GM18526 (cell line): ENCODE results near the gene NUP35.
A peak's percentile ranks its signal among the peaks of the same experiment; 100 is the strongest.

Source experiments
- POLR2A ChIP-seq: IDR thresholded peaks from 3 replicates; pipeline ENCODE4 v1.6.1; 2011; ENCODE audit not compliant: insufficient read length; ENCODE audit errors: extremely low read depth

Gene NUP35

DNA sequence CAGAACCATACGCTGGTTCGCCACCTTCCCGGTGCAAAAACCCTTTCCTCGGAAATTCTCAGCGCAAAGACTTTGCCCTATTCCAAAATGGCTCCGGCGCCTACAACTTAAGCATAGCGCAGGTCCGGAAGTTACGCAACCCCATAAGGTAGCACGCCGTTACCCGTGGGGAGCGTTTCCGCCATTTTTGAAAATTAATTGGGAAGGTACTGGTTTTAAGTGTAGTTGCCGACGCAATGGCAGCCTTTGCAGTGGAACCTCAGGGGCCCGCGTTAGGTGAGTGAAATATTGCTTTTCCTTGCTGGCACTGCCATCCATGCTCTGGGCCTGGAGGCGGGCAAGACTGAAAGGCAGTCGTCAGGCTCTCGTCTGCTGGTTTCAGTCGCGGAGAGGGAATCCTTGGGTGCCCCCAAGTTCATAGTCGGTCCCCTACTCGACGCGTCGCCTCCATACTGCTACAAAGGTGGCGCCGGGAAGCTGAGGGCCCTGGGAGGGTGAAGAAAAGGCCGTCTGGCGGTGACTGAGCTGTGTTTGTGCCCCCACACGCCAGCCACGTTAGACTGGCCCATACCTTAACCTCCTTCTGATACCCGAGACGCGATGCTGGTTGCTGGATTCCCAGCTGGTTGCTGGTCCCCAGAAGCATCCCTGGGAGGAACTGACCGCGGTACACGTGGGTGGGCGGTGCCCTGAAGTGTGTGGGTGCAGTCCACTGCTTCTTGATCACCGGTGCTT is at the start of gene NUP35:
Gene NUP35 (plus strand): TSS at position 222 of the 735 bp plus-strand sequence. CDS start 15 bp downstream, at position 237.
- peak; percentile 24 for TF ChIP-seq POLR2A

DNA sequence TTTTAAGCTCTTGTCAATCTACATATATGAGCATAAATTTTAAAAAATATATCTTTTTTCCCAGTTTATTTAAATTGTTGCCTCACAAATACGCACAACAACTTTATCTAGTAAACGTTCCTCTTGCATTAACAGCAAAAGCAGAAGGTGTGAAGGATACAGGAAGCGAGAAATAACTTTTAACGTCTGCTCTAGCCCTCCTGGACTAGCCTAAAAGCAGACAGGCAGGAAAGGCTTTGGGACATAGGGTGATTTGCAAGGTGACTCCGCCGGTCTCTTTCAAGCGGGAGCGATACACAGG is 46.1 kb upstream of the NUP35 start:
- TF ChIP-seq POLR2A = no peak

DNA sequence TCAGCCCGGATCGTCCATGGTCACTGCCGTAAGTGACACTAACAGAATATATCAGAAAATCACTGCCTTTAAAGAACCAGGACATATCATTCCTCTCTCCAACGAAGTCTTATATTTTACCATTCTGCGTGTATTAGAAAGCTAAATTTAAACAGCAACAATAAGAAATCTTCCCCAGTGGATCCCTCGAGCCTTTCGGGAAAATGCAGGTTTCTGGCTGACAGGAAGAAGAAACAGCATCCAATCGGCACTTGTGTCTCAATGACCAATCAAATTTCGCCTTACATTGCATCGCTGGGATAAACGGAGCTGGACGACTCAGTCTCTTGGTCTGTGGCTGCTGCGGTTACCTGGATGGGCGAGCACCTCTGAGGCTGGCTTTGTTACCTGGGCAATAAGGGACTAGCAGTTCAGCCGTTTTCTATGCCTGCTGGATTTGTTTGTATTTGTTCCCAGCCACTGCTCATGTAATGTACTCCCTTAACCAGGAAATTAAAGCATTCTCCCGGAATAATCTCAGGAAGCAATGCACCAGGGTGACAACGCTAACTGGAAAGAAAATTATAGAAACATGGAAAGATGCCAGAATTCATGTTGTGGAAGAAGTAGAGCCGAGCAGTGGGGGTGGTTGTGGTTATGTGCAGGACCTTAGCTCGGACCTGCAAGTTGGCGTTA is 45.6 kb upstream of the NUP35 start, which contains the start of gene DUSP19:
Gene DUSP19 (plus strand): TSS at position 284 of the 675 bp plus-strand sequence. CDS start 187 bp downstream, at position 471.
- TF ChIP-seq POLR2A = peak; percentile 60

DNA sequence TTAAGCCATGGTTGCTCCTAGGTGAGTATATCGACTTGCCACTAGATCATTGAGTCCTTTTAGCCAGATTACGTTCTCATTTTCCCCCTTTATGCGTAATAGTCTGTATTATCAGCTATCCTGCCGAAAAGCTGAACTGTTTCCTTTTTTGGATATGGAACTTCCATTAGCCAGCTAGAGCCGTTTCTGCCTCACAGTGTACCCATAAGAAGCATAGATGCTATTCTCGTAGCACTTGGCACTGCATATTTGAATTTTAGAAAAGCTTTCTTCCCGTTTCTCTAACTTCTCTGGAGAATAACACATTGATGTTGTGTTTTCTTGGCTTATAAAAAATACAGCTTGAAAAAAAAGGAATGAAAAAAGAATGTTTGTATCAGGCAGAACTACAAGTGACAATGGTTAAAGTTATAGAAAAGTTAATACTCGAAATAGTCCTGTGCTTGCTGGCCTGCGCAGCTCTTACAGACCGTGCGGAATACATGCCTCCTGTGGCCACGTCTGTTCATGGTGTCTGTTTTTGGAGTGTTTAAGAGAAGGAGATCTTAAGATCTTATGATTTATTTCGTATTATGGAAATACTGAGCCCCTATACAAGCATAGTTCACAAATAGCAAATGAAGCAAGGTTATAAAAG is 45.0 kb upstream of the NUP35 start:
- TF ChIP-seq POLR2A = no peak

DNA sequence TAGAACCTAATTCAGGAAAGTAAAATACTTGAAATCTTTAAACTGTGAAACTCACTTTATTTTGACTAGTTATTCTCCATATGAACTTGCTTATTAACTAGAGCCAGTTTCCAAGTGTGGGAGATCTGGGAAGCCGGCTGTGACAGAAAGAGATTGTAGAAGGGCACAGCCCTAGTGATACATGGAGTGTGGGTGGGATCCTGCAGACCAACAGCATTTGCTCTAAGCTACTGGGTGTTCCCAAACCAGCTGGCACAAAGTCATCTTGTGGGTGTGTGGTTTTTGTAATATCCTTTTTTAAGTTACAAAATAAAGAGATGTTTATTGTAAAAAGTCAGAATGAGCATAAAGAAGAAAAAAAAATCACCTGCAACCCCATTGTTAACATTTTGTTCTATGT is 42.3 kb upstream of the NUP35 start:
- no peak for TF ChIP-seq POLR2A

- TF ChIP-seq POLR2A = no peak
Observed at GRCh38 chr2:183088061-183088460, 36.2 kb upstream of the NUP35 start.

GRCh38 chr2:183089192-183089851 is 34.9 kb upstream of the NUP35 start:
- TF ChIP-seq POLR2A = no peak

- no peak for TF ChIP-seq POLR2A
Observed at GRCh38 chr2:183091318-183091953, 32.8 kb upstream of the NUP35 start.

- no peak for TF ChIP-seq POLR2A
Observed at GRCh38 chr2:183091954-183092345, 32.3 kb upstream of the NUP35 start.

GRCh38 chr2:183093857-183094657 is 30.2 kb upstream of the NUP35 start:
- TF ChIP-seq POLR2A = no peak

- no peak for TF ChIP-seq POLR2A
Observed at GRCh38 chr2:183105402-183106134, 18.7 kb upstream of the NUP35 start.

DNA sequence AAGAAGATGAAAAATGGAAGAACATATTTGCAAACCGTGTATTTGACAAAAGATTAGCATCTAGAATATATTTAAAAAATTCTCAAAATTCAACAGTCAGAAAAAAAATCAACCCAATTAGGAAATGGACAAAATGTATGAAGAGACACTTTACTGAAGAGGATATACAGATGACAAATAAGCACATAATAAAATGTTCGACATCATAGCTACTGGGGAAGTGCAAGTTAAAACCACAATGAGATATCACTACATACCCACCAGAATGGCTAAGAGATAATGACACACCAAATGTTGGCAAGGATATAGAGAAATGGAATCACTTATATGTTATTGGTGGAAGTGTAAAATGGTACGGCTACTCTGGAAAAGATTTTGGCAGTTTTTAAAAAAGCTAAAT is 11.7 kb upstream of the NUP35 start:
- TF ChIP-seq POLR2A = no peak

DNA sequence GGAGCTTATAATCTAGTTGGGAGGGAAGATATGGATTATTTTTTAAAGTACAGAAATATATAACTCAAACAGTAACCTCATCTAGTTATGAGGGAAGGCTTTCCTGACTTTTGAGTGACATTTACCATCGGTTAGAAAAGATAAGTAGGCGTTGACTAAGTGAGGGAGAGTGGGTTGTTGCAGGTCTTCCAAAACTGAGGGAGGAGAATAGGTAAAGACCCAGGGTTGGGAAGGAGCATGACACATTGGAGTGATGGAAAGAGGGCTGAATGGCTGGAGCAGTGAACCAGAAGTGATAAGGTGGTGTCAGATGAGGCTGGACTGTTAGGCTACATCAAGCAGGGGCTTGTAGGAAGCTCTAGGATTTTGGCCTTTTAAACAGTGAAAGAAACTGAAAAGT is 10.6 kb upstream of the NUP35 start:
- no peak for TF ChIP-seq POLR2A

- no peak for TF ChIP-seq POLR2A
Observed at GRCh38 chr2:183117226-183117625, 7.0 kb upstream of the NUP35 start.
